OCI-LY7 (cell line): Measurements from ENCODE around the gene GPS1.

Experiments used
- CTCF ChIP-seq: fragments of 200-600 bp; sonication (generic); conservative IDR thresholded peaks from 2 replicates; pipeline ENCODE4 v1.5.1; 2014; ENCODE audit warnings: mild to moderate bottlenecking, antibody characterized with exemption, low read length, moderate library complexity, mixed read lengths
- EZH2phosphoT487 ChIP-seq: fragments of 200-600 bp; sonication (generic); IDR thresholded peaks from 2 replicates; pipeline ENCODE4 v1.6.1; 2018; ENCODE audit warnings: low read depth, borderline replicate concordance, mild to moderate bottlenecking, mixed run types, antibody characterized with exemption, low read length, moderate library complexity, mixed read lengths

- no peak for TF ChIP-seq CTCF
- no peak for TF ChIP-seq EZH2phosphoT487
Observed at GRCh38 chr17:82047379-82047778, 4.3 kb upstream of the GPS1 start.
